Activated CD4-positive, alpha-beta T cell treated with anti-CD3 and anti-CD28 coated beads, Interleukin-2, amount 50 U/mL, for 48 hours (primary cell): Measurements from ENCODE around the gene NUP43.
"Not testable (repeated sequence)": the region's sequence is repeated elsewhere in the genome, so short reads cannot be mapped to it uniquely, and the experiment has no call there.

Experiments used
- DNase-seq, 2 experiments: peaks; one replicate each; pipeline ENCODE4 v3.0.0-alpha.2; 2020

Gene NUP43

DNA sequence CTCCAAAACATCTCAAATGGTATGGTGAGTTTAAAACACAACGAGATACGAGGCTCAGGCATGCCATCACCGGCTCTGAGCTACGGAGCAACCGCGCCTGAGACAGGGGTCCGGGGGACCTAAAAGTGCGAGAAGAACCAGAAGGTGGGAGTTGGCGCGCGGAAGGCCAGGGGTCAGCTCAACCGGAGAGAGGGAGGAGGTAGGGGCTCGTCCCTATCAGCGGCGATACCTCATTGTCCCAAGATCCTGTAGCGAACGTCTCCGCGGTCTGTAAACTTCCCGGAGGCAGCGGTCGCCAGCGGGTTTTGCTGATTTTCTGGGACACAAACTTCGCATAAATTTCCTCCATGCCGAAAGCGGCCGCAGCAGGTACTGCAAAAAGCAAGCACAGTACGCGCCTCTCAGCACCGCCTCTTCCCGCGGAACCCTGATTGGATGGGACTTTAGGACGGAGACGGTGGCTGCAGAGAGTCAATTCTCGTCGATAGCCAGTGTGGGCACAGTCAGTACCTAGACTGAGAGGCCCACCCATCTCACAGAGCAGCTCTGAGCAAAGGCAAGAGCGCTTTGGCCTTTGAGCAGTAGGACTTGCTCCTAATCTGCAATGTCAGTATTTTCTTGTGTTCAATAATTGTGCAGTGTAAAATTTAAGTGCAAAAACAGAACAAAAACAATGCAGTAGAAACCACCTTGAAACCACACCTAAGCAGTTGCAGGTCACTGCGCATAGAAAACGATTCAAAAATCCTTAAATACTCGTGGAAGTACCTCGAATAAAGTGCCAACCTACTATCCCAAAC, at the start of gene NUP43:
NUP43 (minus strand) TSS at position 383 of the 800 bp plus-strand sequence; CDS start at position 349, 34 bp downstream.
- DNase-seq, result peak; percentile 96 to 97

DNA sequence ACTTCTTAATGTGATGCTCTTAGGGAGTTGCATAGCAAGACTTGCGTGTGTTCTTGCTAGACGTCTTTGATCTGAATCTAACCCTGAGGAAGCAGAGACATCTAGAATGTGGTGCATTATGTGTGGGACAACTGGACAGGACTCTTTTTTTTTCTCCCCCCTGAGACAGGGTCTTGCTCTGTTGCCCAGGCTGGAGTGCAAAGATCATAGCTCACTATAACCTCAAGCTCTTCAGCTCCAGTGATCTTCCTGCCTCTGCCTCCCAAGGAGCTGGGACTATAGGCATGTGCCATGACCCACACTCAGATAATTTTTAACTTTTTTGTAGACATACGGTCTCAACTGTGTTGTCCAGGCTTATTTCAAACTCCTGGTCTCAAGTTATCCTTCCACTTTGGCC, 37.2 kb upstream of the NUP43 start:
- DNase-seq, result no peak

- no peak for DNase-seq
These were observed 36.0 kb upstream of the NUP43 start for GRCh38 chr6:149782337-149782736.

DNA sequence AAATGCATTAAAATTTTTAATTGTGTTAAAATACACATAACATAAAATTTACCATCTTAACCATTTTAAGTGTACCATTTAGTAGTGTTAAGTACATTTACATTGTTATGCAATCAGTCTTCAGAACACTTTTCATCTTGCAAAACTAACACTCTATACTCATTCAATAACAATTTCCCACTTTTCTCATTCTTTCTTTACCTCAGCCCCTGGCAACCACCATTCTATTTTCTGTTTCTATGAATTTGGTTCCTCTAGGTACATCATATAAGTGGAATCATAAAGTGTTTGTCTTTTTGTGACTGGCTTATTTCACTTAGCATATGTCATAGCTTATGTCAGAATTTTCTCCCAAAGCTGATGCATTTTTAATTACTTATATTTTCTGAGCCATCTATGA, 35.4 kb upstream of the NUP43 start:
- DNase-seq, result no peak

DNA sequence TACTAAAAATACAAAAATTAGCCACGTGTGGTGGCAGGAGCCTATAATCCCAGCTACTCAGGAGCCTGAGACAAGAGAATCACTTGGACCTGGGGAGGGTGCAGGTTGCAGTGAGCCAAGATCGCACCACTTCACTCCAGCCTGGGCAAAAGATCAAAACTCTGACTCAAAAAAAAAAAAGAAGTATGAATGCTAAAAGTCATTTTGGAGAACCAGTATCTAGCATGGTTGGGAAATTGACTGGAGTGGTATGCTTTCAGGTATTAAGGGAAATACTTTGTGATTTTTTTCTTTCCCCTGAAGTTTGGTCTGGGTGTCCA, 33.3 kb upstream of the NUP43 start:
- no peak for DNase-seq

DNA sequence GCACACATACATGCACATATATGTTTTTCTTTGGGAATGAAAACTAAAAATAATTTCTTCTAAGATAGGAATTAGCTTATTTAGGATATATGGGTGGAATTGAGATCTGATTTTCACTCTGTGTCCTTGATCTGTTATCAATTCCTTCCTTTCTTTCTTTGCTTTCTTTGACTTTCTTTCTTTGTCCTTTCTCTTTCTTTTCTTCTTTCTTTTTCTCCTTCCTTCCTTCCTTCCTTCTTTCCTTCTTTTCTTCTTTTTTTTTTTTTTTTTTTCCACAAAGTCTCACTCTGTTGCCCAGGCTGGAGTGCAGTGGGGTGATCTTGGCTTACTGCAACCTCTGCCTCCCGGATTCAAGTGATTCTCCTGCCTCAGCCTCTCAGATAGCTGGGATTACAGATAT, 31.3 kb upstream of the NUP43 start:
- DNase-seq, result no peak

- DNase-seq, result no peak
These were observed 25.6 kb upstream of the NUP43 start for GRCh38 chr6:149771925-149772324.

DNA sequence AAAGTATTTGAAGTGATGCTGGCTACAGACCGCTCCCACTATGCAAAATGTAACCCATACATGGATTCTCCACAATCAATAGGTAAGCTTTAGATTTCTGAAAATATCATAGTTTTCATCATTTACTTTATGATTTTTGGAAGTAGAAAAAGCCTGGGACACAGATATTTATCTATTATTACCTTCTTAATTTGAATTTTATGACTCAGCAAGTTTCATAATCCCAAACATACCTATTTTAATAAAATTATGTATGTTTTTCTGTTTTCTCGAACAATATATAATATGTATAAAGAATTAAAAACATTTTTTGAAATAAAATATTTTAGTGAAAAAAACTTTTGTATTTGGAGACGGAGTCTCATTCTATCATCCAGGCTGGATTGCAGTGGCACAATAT, 24.9 kb upstream of the NUP43 start:
- DNase-seq, result no peak

DNA sequence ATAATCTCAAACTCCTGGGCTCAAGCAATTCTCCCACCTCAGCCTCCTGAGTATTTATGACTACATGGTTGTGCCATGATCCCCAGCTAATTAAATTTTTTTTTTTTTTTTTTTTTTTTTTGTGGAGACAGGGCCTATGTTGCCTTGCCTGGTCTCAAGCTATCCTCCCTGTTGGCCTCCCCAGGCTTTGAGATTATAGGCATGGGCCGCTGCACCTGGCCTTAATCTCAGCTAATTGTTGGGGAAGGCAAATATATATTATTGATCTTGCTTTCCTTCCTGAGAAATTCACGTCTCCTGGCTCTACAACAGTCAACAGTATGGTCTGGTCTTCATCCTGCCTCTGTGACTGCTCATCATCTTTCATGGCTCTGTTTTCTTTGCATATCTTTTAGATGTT, 23.3 kb upstream of the NUP43 start:
- no peak for DNase-seq

DNA sequence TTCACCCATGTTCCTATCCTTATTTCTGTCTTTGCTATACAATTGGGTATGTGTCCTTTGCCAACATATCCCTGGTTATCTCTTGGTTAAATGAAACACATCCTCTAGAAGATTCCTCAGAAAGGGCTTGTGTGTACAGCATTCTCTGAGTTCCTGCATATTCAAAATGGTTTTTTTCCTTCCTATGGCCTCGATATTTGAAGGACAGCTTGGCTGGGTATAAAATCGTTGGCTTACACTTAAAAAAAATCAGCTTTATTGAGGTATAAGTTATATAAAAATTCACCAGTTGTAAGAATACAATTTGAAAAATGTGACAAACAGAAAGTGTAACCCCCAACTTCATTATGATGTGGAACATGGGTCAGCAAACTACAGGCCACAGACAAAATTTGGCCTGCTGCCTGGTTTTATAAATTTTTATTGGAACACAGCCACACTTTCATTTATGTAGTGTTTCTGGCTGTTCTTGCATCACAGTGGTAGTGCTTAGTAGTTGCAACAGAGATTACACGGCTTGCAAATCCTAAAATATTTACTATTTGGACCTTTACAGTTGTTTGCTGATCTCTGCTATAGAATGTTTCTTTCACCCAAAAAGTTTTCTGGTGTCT, 19.9 kb upstream of the NUP43 start:
- no peak for DNase-seq

- no peak for DNase-seq
These were observed 17.5 kb upstream of the NUP43 start for GRCh38 chr6:149763866-149764265.

GRCh38 chr6:149761438-149761837, 15.1 kb upstream of the NUP43 start:
- DNase-seq, result no peak

- DNase-seq, result no peak
These were observed 9.9 kb upstream of the NUP43 start for GRCh38 chr6:149756261-149756636.

- DNase-seq, result no peak
These were observed 9.3 kb upstream of the NUP43 start for GRCh38 chr6:149755300-149756260.

GRCh38 chr6:149754548-149754947, 8.2 kb upstream of the NUP43 start:
- no peak for DNase-seq

DNA sequence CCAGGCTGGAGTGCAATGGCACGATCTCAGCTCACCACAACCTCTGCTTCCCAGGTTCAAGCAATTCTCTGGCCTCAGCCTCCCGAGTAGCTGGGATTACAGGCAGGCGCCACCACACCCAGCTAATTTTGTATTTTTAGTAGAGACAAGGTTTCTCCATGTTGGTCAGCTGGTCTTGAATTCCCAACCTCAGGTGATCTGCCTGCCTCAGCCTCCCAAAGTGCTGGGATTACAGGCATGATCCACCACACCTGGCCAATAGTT, 7.0 kb upstream of the NUP43 start:
- not testable (repeated sequence) for DNase-seq

DNA sequence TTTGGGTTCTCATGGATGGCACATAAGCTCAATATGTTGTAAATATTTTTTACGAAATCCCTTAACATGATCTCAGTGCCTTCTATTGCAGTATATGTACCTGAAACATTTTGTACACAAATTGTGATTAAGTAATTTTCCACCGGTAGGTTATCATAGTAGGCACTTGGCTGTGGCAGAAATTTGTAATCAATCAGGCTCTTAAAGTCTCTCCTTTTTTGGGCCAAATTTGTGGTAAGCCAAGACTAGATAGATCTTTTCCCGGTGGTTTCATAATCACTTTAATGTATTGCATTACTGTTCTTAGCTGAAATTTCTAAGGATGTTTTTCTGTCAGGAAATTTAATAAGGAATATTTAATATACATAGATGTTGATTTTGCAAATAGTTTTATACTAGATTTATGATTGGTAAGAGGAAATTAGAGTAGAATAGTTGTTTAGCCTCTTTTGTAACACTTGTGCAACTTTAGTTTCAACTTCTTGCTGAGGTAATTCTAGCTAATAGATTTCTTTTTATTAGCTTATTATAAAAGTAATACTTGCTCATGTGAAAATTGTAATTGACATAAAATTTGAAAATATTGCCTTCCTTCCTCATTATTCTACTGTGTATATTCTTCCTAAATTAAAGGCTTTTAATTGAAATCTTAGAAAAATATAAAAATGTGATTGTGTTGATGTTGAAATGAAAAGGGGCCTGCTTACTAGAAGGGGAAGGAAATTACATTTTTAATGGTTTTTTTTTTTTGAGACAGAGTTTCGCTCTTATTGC, 6.5 kb upstream of the NUP43 start:
- no peak for DNase-seq

DNA sequence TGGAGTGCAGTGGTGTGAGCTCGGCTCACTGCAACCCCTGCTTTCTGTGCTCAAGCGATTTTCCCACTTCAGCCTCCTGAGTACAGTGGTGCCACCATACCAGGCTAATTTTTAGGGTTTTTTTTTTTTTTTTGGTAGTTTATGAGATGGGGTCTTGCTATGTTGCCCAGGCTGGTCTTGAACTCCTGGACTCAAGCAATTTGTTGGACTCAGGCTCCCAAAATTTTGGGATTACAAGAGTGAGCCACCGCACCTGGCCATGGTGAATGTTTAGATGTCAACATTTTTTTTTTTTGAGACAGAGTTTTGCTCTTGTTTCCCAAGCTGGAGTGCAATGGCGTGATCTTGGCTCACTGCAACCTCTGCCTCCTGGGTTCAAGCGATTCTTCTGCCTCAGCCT, 5.6 kb upstream of the NUP43 start:
- DNase-seq, result not testable (repeated sequence)

DNA sequence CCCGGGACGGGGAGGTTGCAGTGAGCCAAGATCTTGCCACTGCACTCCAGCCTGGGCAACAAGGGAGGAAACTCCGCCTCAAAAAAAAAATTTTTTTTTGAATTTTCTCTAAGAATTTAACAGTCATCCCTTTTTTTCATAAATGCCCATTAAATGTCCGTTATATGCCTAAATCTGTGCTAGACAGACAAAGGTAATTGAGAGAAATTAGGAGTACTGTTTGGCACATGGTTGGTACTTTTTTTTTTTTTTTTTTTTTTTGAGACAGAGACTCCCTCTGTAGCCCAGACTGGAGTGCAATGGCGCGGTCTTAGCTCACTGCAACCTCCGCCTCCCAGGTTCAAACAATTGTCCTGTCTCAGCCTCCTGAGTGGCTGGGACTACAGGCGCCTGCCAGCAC, 4.9 kb upstream of the NUP43 start:
- no peak for DNase-seq

- peak; percentile 73 to 80 for DNase-seq
These were observed 3.8 kb upstream of the NUP43 start for GRCh38 chr6:149750136-149750609.

GRCh38 chr6:149749594-149750135, 3.3 kb upstream of the NUP43 start, which contains the start of gene PCMT1:
Gene PCMT1, plus strand, starts transcription at chr6:149749741. Its CDS starts 161 bp downstream, at chr6:149749902.
- DNase-seq, result peak; percentile 86 to 88

DNA sequence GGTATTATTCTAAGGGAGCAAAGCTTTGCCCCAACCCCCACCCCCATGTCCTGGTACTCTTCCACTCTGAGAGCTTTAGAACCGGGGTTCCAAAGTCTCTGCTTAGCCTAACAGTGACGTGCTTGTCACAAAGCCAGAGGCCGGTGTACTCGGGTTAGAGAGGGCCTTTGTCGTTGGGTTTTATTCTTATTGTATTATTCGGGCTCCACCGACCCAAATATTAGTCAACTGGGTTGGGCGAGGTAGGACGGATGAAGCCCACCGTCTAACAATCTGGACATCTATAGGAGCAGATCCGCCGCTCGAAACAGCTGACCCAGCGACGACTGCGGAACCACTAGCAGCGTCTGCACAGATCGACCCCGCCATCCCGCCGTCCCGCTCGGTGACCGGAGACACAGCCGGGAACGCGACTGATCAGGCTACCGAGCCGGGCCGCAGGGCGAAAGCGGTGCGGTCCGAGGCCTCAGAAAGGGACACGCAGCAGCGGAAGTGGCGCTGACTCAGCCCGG, 2.8 kb upstream of the NUP43 start:
- not testable (repeated sequence) for DNase-seq
